SK-N-MC (cell line): Measurements from ENCODE around the gene LHCGR.

Experiments used
- EZH2 ChIP-seq: fragments of 200-600 bp; sonication (generic); IDR thresholded peaks from one replicate; pipeline ENCODE4 v1.6.1; 2017; ENCODE audit warnings: antibody characterized with exemption
- POLR2AphosphoS5 ChIP-seq: IDR thresholded peaks from 2 replicates; pipeline ENCODE4 v1.6.1; 2012; ENCODE audit warnings: mild to moderate bottlenecking, low read depth, low read length, borderline replicate concordance

- no peak for TF ChIP-seq POLR2AphosphoS5
- TF ChIP-seq EZH2: no peak
These were observed 78.1 kb downstream of the LHCGR start for GRCh38 chr2:48677450-48677849.
